Esophagus muscularis mucosa (tissue), 4 donors: ENCODE measurements around the gene GGACT. TPM values are rescaled to one million over a fixed set of nuclear protein-coding genes. Genes with fewer than 3 reads are reported as not detected.

Experiments used
- DNase-seq: peaks from one replicate; pipeline ENCODE4 v3.0.0-alpha.2; 2017; ENCODE audit errors: extremely low spot score
- H3K27ac ChIP-seq, 4 donors: fragments of 200-600 bp; sonication (generic); replicated peaks in 1 of 4; 1 replicate in 3 of 4; 2 replicates in 1 of 4; pipeline ENCODE4 v1.5.1; 2016 to 2019; ENCODE audit warnings: mild to moderate bottlenecking in 1 of 4
- H3K27me3 ChIP-seq, 4 donors: fragments of 200-600 bp; sonication (generic); one replicate each; pipeline versions ENCODE4 v1.5.1 to v1.6.0; 2016 to 2019
- H3K36me3 ChIP-seq, 4 donors: fragments of 200-600 bp; sonication (generic); one replicate each; pipeline ENCODE4 v1.5.1; 2016 to 2019
- H3K4me1 ChIP-seq, 4 donors: fragments of 200-600 bp; sonication (generic); one replicate each; pipeline ENCODE4 v1.5.1; 2016 to 2019
- H3K4me3 ChIP-seq, 4 donors: fragments of 200-600 bp; sonication (generic); 1 replicate in 2 of 4; 2 replicates in 2 of 4; pipeline ENCODE4 v1.5.1; 2016 to 2019; ENCODE audit warnings: mild to moderate bottlenecking in 4 of 4, moderate library complexity in 1 of 4
- H3K9me3 ChIP-seq, 4 donors: fragments of 200-600 bp; sonication (generic); 1 replicate in 3 of 4; 2 replicates in 1 of 4; pipeline ENCODE4 v1.5.1; 2016 to 2019
- EP300 ChIP-seq: sonication (generic); formaldehyde crosslinking; IDR thresholded peaks from one replicate; pipeline ENCODE4 v1.6.1; 2017; ENCODE audit warnings: antibody characterized with exemption
- POLR2A ChIP-seq: fragments of 450-650 bp; IDR thresholded peaks from one replicate; pipeline ENCODE4 v1.6.1; 2017; ENCODE audit warnings: antibody characterized with exemption, moderate library complexity, mild to moderate bottlenecking, low read depth
- POLR2AphosphoS5 ChIP-seq, 2 donors: sonication (generic); formaldehyde crosslinking; IDR thresholded peaks; one replicate each; pipeline ENCODE4 v1.6.1; 2017; ENCODE audit warnings: antibody characterized with exemption in 2 of 2
- WGBS: methylation state at CpG from one replicate; pipeline ENCODE4 v1.1.5; 2018; 5-methylcytosine and 5-hydroxymethylcytosine counted together
- intact Hi-C: fragments of 100-400 bp; cut with DNase I; formaldehyde crosslinking; loops from one replicate; pipeline ENCODE4 v1.15.1; 2023
- total RNA-seq, 4 donors: library from RNA; depleted of rRNA; stranded (reverse); fragments of >200 nt; gene quantifications; one replicate each; pipeline versions ENCODE4 v1.1.0 to v1.2.1, GENCODE V29; 2016
- TF ChIP-seq, protein P1 (sequence below), 3 experiments: fragments of 200-600 bp in 2 of 3; fragments of 450-650 bp in 1 of 3; sonication (generic) in 2 of 3; IDR thresholded peaks; one replicate each; pipeline ENCODE4 v1.5.1; 2017 to 2019; ENCODE audit warnings: antibody characterized with exemption in 3 of 3, mild to moderate bottlenecking in 2 of 3, moderate library complexity in 1 of 3

Gene GGACT
- total RNA-seq, 4 donors from 2014 or later = 1.2 to 2.9 (median 1.3) TPM

DNA sequence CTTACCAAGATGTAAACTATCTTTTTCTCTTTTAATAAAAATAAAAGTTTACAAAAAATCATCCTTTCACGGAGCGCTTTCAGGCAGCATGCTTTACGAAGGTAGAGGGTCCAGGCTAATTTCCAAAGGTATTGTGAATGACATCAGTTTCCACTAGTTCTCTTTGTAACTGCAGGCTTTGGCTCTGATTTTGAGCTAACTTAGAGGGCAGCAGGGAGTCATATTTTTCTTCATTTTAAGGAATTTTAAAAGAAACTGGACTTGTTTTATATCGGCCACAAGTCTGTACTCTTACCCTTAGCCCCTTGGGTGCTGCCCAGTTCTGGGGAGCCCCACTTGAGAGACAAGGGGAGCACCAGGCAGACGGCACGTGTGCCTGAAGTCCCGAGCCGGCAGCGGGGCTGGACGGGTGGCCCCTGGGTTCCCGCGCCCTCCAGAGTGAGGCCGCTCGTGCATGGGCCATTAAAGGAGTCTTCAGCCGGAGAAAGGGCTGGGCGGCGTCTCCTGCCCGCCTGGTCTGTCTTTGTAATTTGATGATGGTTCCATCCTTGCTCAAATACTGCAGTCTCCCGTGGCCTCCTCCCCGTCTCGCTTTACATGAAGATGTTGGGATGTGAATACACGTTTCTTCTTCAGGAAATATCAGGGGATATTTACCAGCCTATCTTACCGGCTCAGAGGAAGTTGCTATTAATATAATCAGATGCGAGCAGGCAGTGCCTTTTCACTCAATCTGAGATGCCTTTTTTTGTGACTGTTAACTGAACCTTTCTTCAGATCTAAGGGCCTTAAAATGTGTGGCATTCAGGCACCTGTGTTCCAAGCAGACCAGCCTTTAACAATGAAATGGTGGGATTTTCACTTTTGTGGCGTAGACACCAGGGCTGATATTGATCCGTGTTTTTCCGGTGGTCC lies 67.4 kb downstream of the GGACT start:
- Histone ChIP-seq H3K27ac (no peak overlapping the region), H3K4me3 (no peak overlapping the region), H3K36me3 (peaks cover 0 to 9% (median 4%) of the 10 kb centered on the region in 4 donors), H3K27me3 (no peaks in the 10 kb centered on the region), H3K9me3 (no peaks in the 10 kb centered on the region), H3K4me1 (no peaks in the 10 kb centered on the region)
- TF ChIP-seq EP300 = no peak
- TF ChIP-seq, protein P1, sequence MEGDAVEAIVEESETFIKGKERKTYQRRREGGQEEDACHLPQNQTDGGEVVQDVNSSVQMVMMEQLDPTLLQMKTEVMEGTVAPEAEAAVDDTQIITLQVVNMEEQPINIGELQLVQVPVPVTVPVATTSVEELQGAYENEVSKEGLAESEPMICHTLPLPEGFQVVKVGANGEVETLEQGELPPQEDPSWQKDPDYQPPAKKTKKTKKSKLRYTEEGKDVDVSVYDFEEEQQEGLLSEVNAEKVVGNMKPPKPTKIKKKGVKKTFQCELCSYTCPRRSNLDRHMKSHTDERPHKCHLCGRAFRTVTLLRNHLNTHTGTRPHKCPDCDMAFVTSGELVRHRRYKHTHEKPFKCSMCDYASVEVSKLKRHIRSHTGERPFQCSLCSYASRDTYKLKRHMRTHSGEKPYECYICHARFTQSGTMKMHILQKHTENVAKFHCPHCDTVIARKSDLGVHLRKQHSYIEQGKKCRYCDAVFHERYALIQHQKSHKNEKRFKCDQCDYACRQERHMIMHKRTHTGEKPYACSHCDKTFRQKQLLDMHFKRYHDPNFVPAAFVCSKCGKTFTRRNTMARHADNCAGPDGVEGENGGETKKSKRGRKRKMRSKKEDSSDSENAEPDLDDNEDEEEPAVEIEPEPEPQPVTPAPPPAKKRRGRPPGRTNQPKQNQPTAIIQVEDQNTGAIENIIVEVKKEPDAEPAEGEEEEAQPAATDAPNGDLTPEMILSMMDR (IDR thresholded peaks at IDR 0.05) = no peak
- no peak for TF ChIP-seq POLR2A
- TF ChIP-seq POLR2AphosphoS5 (IDR thresholded peaks at IDR 0.05) = no peak
- WGBS = 88% methylated on average over 27 of the region's 27 CpGs
- intact Hi-C loops = no loop called here
- no peak for DNase-seq

DNA sequence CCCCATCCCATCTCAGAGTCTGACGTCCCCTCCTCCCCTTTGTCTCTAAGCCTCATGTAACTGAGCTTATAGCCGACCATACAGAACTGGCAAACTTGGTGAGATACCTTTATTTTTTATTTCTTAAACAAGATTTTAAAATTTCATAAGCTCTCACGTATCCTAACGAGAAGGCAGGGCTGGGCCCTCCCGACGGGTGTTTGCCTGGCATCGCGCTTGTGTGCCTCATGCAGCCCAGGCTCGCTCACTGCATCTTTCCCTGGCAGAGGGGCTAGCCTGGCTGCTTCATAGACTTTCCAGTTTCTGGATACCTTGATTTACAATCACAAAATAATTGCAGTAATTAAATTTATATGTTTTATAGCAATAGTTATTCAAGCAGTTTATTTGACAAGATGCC lies 69.0 kb downstream of the GGACT start:
- peaks cover 0 to 4% (median under 1%) of the 10 kb centered on the region in 4 donors for H3K4me1 ChIP-seq
- no peak overlapping the region for H3K4me3 ChIP-seq
- no peaks in the 10 kb centered on the region for H3K27me3 ChIP-seq
- intact Hi-C loops = loop anchor here (5.0 to 10.0 kb wide), 3 partner anchors 285 to 862 kb away; no protein-coding TSS in a partner anchor
- WGBS = 96% methylated on average over 9 of the region's 9 CpGs
- no peak for TF ChIP-seq EP300
- TF ChIP-seq POLR2A = no peak
- no peak for TF ChIP-seq POLR2AphosphoS5 (IDR thresholded peaks at IDR 0.05)
- TF ChIP-seq, protein P1 (IDR thresholded peaks at IDR 0.05) = no peak
- no peak overlapping the region for H3K27ac ChIP-seq
- peaks cover 0 to 8% (median 5%) of the 10 kb centered on the region in 4 donors for H3K36me3 ChIP-seq
- no peaks in the 10 kb centered on the region for H3K9me3 ChIP-seq
- no peak for DNase-seq

DNA sequence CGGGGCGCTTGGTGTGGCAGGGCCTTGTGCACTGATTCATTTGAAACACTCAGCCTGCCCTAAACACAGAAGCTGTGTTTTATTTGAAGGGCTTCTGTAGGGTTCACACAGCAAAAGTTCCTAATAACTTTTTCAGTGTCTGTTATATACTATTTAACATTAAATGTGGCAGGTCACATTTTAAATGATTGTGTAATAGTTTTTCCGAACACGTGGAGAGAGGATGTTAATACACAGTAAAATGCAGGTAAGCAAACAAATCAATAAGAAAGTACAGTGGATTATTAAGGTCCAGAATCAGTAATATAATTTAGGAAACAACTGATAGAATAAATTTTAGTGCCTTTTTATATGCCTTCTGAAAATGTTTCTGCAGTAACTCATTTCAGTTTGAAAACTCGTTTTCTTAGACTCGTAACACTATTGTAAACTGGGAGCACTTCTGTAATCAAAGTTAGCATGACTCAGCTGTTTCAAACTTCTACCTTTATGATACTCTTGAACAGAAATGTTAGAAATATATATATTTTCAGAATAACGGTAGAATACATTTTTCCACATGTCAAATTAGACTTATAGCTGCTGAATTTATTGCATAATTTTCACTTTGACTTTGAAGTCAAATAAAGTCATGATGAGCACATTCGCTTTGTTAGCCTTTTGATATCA lies 70.1 kb downstream of the GGACT start:
- H3K9me3 ChIP-seq = no peaks in the 10 kb centered on the region
- no peak overlapping the region for H3K4me3 ChIP-seq
- no peak for DNase-seq
- H3K36me3 ChIP-seq = peaks cover 0 to 7% (median 3%) of the 10 kb centered on the region in 4 donors
- peaks cover 0 to 12% (median 4%) of the 10 kb centered on the region in 4 donors for H3K4me1 ChIP-seq
- no peak overlapping the region for H3K27ac ChIP-seq
- TF ChIP-seq POLR2A (no peak), EP300 (no peak), POLR2AphosphoS5 (IDR thresholded peaks at IDR 0.05) (no peak)
- TF ChIP-seq, protein P1 (IDR thresholded peaks at IDR 0.05) = no peak
- intact Hi-C loops = loop anchor here (5.0 to 10.0 kb wide), 3 partner anchors 284 to 861 kb away; no protein-coding TSS in a partner anchor
- no peaks in the 10 kb centered on the region for H3K27me3 ChIP-seq
- WGBS = 91% methylated on average over 8 of the region's 8 CpGs

DNA sequence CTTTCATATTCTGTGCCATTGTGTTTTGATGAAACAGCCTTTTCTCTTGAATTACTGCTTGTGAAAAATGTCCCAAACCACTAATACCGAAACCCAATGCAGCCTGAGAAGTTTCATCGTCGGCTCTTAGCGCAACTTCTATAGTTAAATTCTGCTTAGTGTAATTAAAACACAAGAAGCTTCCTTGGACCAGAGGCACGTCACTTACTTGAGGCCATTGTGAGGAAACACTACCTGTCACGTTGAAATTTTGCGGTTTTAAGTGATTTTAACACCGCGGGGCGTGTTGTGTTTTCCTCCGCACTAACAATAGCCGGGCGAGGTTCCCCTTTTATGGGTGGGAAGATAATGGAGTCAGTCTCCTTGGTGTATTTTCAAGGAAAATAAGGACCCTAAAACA lies 70.9 kb downstream of the GGACT start:
- intact Hi-C loops = loop anchor here (5.0 to 10.0 kb wide), 3 partner anchors 283 to 860 kb away; no protein-coding TSS in a partner anchor

More for the DNA sequence above, 70.9 kb downstream of the GGACT start:
- Histone ChIP-seq H3K9me3 (no peaks in the 10 kb centered on the region), H3K4me1 (peaks cover 0 to 12% (median 4%) of the 10 kb centered on the region in 4 donors), H3K27ac (no peak overlapping the region), H3K4me3 (no peak overlapping the region), H3K27me3 (no peaks in the 10 kb centered on the region), H3K36me3 (peaks cover 0 to 7% (median 2%) of the 10 kb centered on the region in 4 donors)
- DNase-seq = no peak
- WGBS = 93% methylated on average over 13 of the region's 13 CpGs
- TF ChIP-seq POLR2A = no peak
- TF ChIP-seq EP300 = no peak
- no peak for TF ChIP-seq POLR2AphosphoS5 (IDR thresholded peaks at IDR 0.05)
- TF ChIP-seq, protein P1 (IDR thresholded peaks at IDR 0.05) = no peak
